Gastroesophageal sphincter (tissue), 4 donors: ENCODE results near the gene KCP. TPM values are rescaled to one million over a fixed set of nuclear protein-coding genes. Genes with fewer than 3 reads are reported as not detected.

ENCODE experiments used
- ATAC-seq: fragments of 150-250 bp; one replicate; pipeline ENCODE4 v1.9.1; 2016; ENCODE audit warnings: mild to moderate bottlenecking, moderate library complexity
- H3K27ac ChIP-seq, 4 donors: fragments of 200-600 bp; sonication (generic) in 3 of 4; 1 replicate in 3 of 4; 2 replicates in 1 of 4; pipeline ENCODE4 v1.5.1; 2016 to 2019
- H3K27me3 ChIP-seq: fragments of 200-600 bp; sonication (generic); one replicate; pipeline ENCODE4 v1.5.1; 2019
- H3K36me3 ChIP-seq, 2 donors: fragments of 200-600 bp; sonication (generic); one replicate each; pipeline ENCODE4 v1.5.1; 2019; ENCODE audit warnings: control low read depth in 1 of 2
- H3K4me1 ChIP-seq, 3 donors: fragments of 200-600 bp; sonication (generic); 1 replicate in 2 of 3; 2 replicates in 1 of 3; pipeline ENCODE4 v1.5.1; 2016 to 2019; ENCODE audit warnings: control low read depth in 2 of 3
- H3K4me3 ChIP-seq, 2 donors: fragments of 200-600 bp; sonication (generic); one replicate each; pipeline ENCODE4 v1.5.1; 2019; ENCODE audit warnings: mild to moderate bottlenecking in 1 of 2, moderate library complexity in 1 of 2
- H3K9me3 ChIP-seq, 3 donors: fragments of 200-600 bp; sonication (generic); one replicate each; pipeline ENCODE4 v1.5.1; 2017 to 2019; ENCODE audit warnings: control low read depth in 2 of 3
- CTCF ChIP-seq, 4 experiments: fragments of 200-600 bp in 2 of 4; fragments of 450-650 bp in 2 of 4; sonication (generic) in 1 of 4; IDR thresholded peaks; one replicate each; pipeline ENCODE4 v1.5.1; 2017 to 2019; ENCODE audit warnings: antibody characterized with exemption in 4 of 4, mild to moderate bottlenecking in 2 of 4, moderate library complexity in 2 of 4
- EP300 ChIP-seq: sonication (generic); formaldehyde crosslinking; IDR thresholded peaks from one replicate; pipeline ENCODE4 v1.6.1; 2017; ENCODE audit warnings: antibody characterized with exemption, mild to moderate bottlenecking
- POLR2A ChIP-seq, 2 donors: fragments of 450-650 bp; IDR thresholded peaks; one replicate each; pipeline ENCODE4 v1.6.1; 2017; ENCODE audit warnings: antibody characterized with exemption in 2 of 2, mild to moderate bottlenecking in 2 of 2, moderate library complexity in 1 of 2
- POLR2AphosphoS5 ChIP-seq: sonication (generic); formaldehyde crosslinking; IDR thresholded peaks from one replicate; pipeline ENCODE4 v1.6.1; 2017; ENCODE audit warnings: antibody characterized with exemption
- WGBS, 2 donors: methylation state at CpG; one replicate each; pipeline ENCODE4 v1.1.5; 2018; ENCODE audit warnings: low coverage in 1 of 2; 5-methylcytosine and 5-hydroxymethylcytosine counted together
- total RNA-seq, 4 donors: library from RNA; depleted of rRNA; stranded (reverse); fragments of >200 nt; gene quantifications; one replicate each; pipeline ENCODE4 v1.1.0, GENCODE V29; 2016

Gene KCP
- total RNA-seq, 4 donors from 2014 or later = 0.31 to 0.67 TPM; not detected in 2

- ATAC-seq = no peak
- H3K27ac ChIP-seq = peak overlapping the region in 3 of 4 donors; percentile 35 to 48 (median 40)
- peaks cover 0 to 100% of the 10 kb centered on the region in 2 donors for H3K36me3 ChIP-seq
- H3K4me3 ChIP-seq = no peak overlapping the region
- H3K27me3 ChIP-seq = no peaks in the 10 kb centered on the region
- 80% methylated on average over 3 of the region's 19 CpGs; no CpG with 5 or more reads in 1 of the 2 donors for WGBS, 2 donors
- peaks cover 0 to 13% (median 0%) of the 10 kb centered on the region in 3 donors for H3K4me1 ChIP-seq
- TF ChIP-seq CTCF (IDR thresholded peaks at IDR 0.05) = no peak
- TF ChIP-seq POLR2A (IDR thresholded peaks at IDR 0.05) = no peak
- TF ChIP-seq EP300 = no peak
- no peak for TF ChIP-seq POLR2AphosphoS5
- H3K9me3 ChIP-seq = no peaks in the 10 kb centered on the region
These were observed 64.5 kb downstream of the KCP start for GRCh38 chr7:128845987-128846386.

GRCh38 chr7:128845475-128845874, 65.0 kb downstream of the KCP start:
- peaks cover 0 to 16% (median 0%) of the 10 kb centered on the region in 3 donors for H3K4me1 ChIP-seq
- no peaks in the 10 kb centered on the region for H3K9me3 ChIP-seq
- H3K36me3 ChIP-seq = peaks cover 0 to 100% of the 10 kb centered on the region in 2 donors
- H3K27ac ChIP-seq = peak overlapping the region in 3 of 4 donors; percentile 35 to 51 (median 48)
- 50% methylated on average over 2 of the region's 5 CpGs; no CpG with 5 or more reads in 1 of the 2 donors for WGBS, 2 donors
- no peaks in the 10 kb centered on the region for H3K27me3 ChIP-seq
- ATAC-seq = no peak
- no peak overlapping the region for H3K4me3 ChIP-seq
- no peak for TF ChIP-seq POLR2AphosphoS5
- TF ChIP-seq EP300 = no peak
- no peak for TF ChIP-seq CTCF (IDR thresholded peaks at IDR 0.05)
- no peak for TF ChIP-seq POLR2A (IDR thresholded peaks at IDR 0.05)

GRCh38 chr7:128844777-128845311, 65.7 kb downstream of the KCP start:
- Histone ChIP-seq H3K4me1 (peaks cover 0 to 16% (median 0%) of the 10 kb centered on the region in 3 donors), H3K4me3 (no peak overlapping the region), H3K36me3 (peaks cover 0 to 100% of the 10 kb centered on the region in 2 donors), H3K27me3 (no peaks in the 10 kb centered on the region), H3K27ac (peak overlapping the region in 3 of 4 donors; percentile 35 to 51 (median 48)), H3K9me3 (no peaks in the 10 kb centered on the region)
- TF ChIP-seq POLR2AphosphoS5 = no peak
- TF ChIP-seq EP300 = no peak
- no peak for TF ChIP-seq POLR2A (IDR thresholded peaks at IDR 0.05)
- 80% methylated on average over 1 of the region's 25 CpGs; no CpG with 5 or more reads in 1 of the 2 donors for WGBS, 2 donors
- no peak for ATAC-seq

GRCh38 chr7:128843938-128844621, 66.4 kb downstream of the KCP start:
- TF ChIP-seq EP300 = no peak
- TF ChIP-seq CTCF (IDR thresholded peaks at IDR 0.05) = no peak
- no peak for TF ChIP-seq POLR2A (IDR thresholded peaks at IDR 0.05)
- no peak for TF ChIP-seq POLR2AphosphoS5
- no peak for ATAC-seq
- H3K36me3 ChIP-seq = peaks cover 0 to 100% of the 10 kb centered on the region in 2 donors
- WGBS, 2 donors = no CpG with 5 or more reads among the region's 17 CpGs
- H3K4me1 ChIP-seq = peaks cover 0 to 16% (median 0%) of the 10 kb centered on the region in 3 donors
- H3K9me3 ChIP-seq = no peaks in the 10 kb centered on the region
- H3K4me3 ChIP-seq = no peak overlapping the region
- peak overlapping the region in 3 of 4 donors; percentile 48 to 59 (median 51) for H3K27ac ChIP-seq
- H3K27me3 ChIP-seq = no peaks in the 10 kb centered on the region

GRCh38 chr7:128842674-128843641, 67.6 kb downstream of the KCP start:
- no peak for ATAC-seq
- WGBS, 2 donors = no CpG with 5 or more reads among the region's 38 CpGs
- H3K36me3 ChIP-seq = peaks cover 0 to 100% of the 10 kb centered on the region in 2 donors
- no peaks in the 10 kb centered on the region for H3K9me3 ChIP-seq
- H3K4me1 ChIP-seq = peaks cover 0 to 16% (median 0%) of the 10 kb centered on the region in 3 donors
- H3K4me3 ChIP-seq = no peak overlapping the region
- H3K27ac ChIP-seq = peak overlapping the region in 3 of 4 donors; percentile 59 to 96 (median 94)
- H3K27me3 ChIP-seq = no peaks in the 10 kb centered on the region
- no peak for TF ChIP-seq EP300
- TF ChIP-seq POLR2A (IDR thresholded peaks at IDR 0.05) = no peak
- TF ChIP-seq POLR2AphosphoS5 = no peak
- no peak for TF ChIP-seq CTCF (IDR thresholded peaks at IDR 0.05)
